Skin of body (tissue), 2 donors: ENCODE results near the gene SLC15A1. TPM values are rescaled to one million over a fixed set of nuclear protein-coding genes. Genes with fewer than 3 reads are reported as not detected.

Source experiments
- DNase-seq: peaks from one replicate; lab custom pipeline; 2025; lab: John Stamatoyannopoulos, UW
- total RNA-seq: library from RNA; depleted of rRNA; stranded (reverse); fragments of >200 nt; gene quantifications from one replicate; pipeline ENCODE4 v1.2.3, GENCODE V29; 2014

The SLC15A1 gene
- total RNA-seq, 1 donor from 2014 or later, result 26.9 TPM

- DNase-seq, result no peak
Measured at GRCh38 chr13:98706446-98707110, 45.9 kb downstream of the SLC15A1 start.

- DNase-seq, result no peak
Measured at GRCh38 chr13:98697791-98698190, 54.7 kb downstream of the SLC15A1 start.

- DNase-seq, result no peak
Measured at GRCh38 chr13:98693756-98694155, 58.7 kb downstream of the SLC15A1 start.

- no peak for DNase-seq
Measured at GRCh38 chr13:98691360-98691759, 61.1 kb downstream of the SLC15A1 start.

GRCh38 chr13:98690348-98691022, 62.0 kb downstream of the SLC15A1 start:
- DNase-seq, result no peak

- DNase-seq, result no peak
Measured at GRCh38 chr13:98689347-98689968, 63.0 kb downstream of the SLC15A1 start.

- DNase-seq, result no peak
Measured at GRCh38 chr13:98688373-98688772, 64.1 kb downstream of the SLC15A1 start.

GRCh38 chr13:98687319-98687718, 65.2 kb downstream of the SLC15A1 start:
- no peak for DNase-seq

- no peak for DNase-seq
Measured at GRCh38 chr13:98686270-98686669, 66.2 kb downstream of the SLC15A1 start.

- peak; percentile 27 for DNase-seq
Measured at GRCh38 chr13:98685146-98685545, 67.3 kb downstream of the SLC15A1 start.

- no peak for DNase-seq
Measured at GRCh38 chr13:98681049-98681448, 71.4 kb downstream of the SLC15A1 start.

GRCh38 chr13:98678741-98679140, 73.7 kb downstream of the SLC15A1 start:
- no peak for DNase-seq

- DNase-seq, result no peak
Measured at GRCh38 chr13:98677398-98677797, 75.1 kb downstream of the SLC15A1 start.

GRCh38 chr13:98676239-98676638, 76.2 kb downstream of the SLC15A1 start:
- no peak for DNase-seq

GRCh38 chr13:98675837-98676236, 76.6 kb downstream of the SLC15A1 start:
- no peak for DNase-seq

GRCh38 chr13:98675066-98675465, 77.4 kb downstream of the SLC15A1 start:
- DNase-seq, result no peak

- peak; percentile 54 for DNase-seq
Measured at GRCh38 chr13:98672947-98673613, 79.4 kb downstream of the SLC15A1 start.

- DNase-seq, result no peak
Measured at GRCh38 chr13:98668155-98668554, 84.3 kb downstream of the SLC15A1 start.

GRCh38 chr13:98665638-98665995, 86.9 kb downstream of the SLC15A1 start:
- no peak for DNase-seq

GRCh38 chr13:98664924-98665637, 87.4 kb downstream of the SLC15A1 start:
- DNase-seq, result no peak

GRCh38 chr13:98664510-98664909, 88.0 kb downstream of the SLC15A1 start:
- no peak for DNase-seq

- no peak for DNase-seq
Measured at GRCh38 chr13:98664047-98664446, 88.4 kb downstream of the SLC15A1 start.
